OCI-M1 (cell line): Measurements from ENCODE around the gene DCHS1.
"Not testable (repeated sequence)": the region's sequence is repeated elsewhere in the genome, so short reads cannot be mapped to it uniquely, and the experiment has no call there.

Experiments
- DNase-seq: peaks from one replicate; lab custom pipeline; 2025; lab: John Stamatoyannopoulos, UW

DCHS1 gene

GRCh38 chr11:6655790-6656583 lies at the start of gene DCHS1:
Gene DCHS1, minus strand, starts transcription at chr11:6655809. Its CDS starts 14,196 bp downstream, at chr11:6641613.
- no peak for DNase-seq

- peak; percentile 87 for DNase-seq
These were observed 47.8 kb upstream of the DCHS1 start for GRCh38 chr11:6703247-6704063.

- DNase-seq, result not testable (repeated sequence)
These were observed 46.3 kb upstream of the DCHS1 start for GRCh38 chr11:6701955-6702354.

- no peak for DNase-seq
These were observed 39.8 kb upstream of the DCHS1 start for GRCh38 chr11:6695377-6695776.

- DNase-seq, result no peak
These were observed 38.6 kb upstream of the DCHS1 start for GRCh38 chr11:6694229-6694535.

GRCh38 chr11:6693342-6694228 lies 38.0 kb upstream of the DCHS1 start:
- DNase-seq, result peak; percentile 52

- no peak for DNase-seq
These were observed 36.5 kb upstream of the DCHS1 start for GRCh38 chr11:6692128-6692527.

- not testable (repeated sequence) for DNase-seq
These were observed 35.0 kb upstream of the DCHS1 start for GRCh38 chr11:6690431-6691132.

GRCh38 chr11:6687876-6688275 lies 32.3 kb upstream of the DCHS1 start:
- DNase-seq, result no peak

- no peak for DNase-seq
These were observed 30.4 kb upstream of the DCHS1 start for GRCh38 chr11:6686006-6686405.

- DNase-seq, result not testable (repeated sequence)
These were observed 28.5 kb upstream of the DCHS1 start for GRCh38 chr11:6684068-6684467.

- DNase-seq, result peak; percentile 99
These were observed 27.6 kb upstream of the DCHS1 start, which contains the start of gene MRPL17 for GRCh38 chr11:6682936-6683861. Gene MRPL17, minus strand, starts transcription at chr11:6683340. Its CDS starts 44 bp downstream, at chr11:6683296.

- DNase-seq, result peak; percentile 61
These were observed 27.0 kb upstream of the DCHS1 start for GRCh38 chr11:6682591-6682935.

- no peak for DNase-seq
These were observed 26.3 kb upstream of the DCHS1 start for GRCh38 chr11:6681949-6682348.

- DNase-seq, result no peak
These were observed 25.9 kb upstream of the DCHS1 start for GRCh38 chr11:6681505-6681904.

GRCh38 chr11:6677018-6677417 lies 21.4 kb upstream of the DCHS1 start:
- no peak for DNase-seq

GRCh38 chr11:6674862-6675261 lies 19.3 kb upstream of the DCHS1 start:
- DNase-seq, result no peak

GRCh38 chr11:6674219-6674597 lies 18.6 kb upstream of the DCHS1 start:
- DNase-seq, result no peak

- no peak for DNase-seq
These were observed 18.1 kb upstream of the DCHS1 start for GRCh38 chr11:6673523-6674218.

- DNase-seq, result peak; percentile 59
These were observed 16.4 kb upstream of the DCHS1 start for GRCh38 chr11:6671991-6672390.
